Cerebellar nuclear complex (tissue), 1 donor: ENCODE results near the gene SLC22A23.

ENCODE experiments used
- DNase-seq, 2 experiments: peaks; one replicate each; lab custom pipeline; 2025; lab: John Stamatoyannopoulos, UW

SLC22A23 gene

GRCh38 chr6:3296078-3296477 is 160.8 kb downstream of the SLC22A23 start:
- no peak for DNase-seq

- DNase-seq, result no peak
Measured at GRCh38 chr6:3294921-3295871, 161.7 kb downstream of the SLC22A23 start.

- DNase-seq, result no peak
Measured at GRCh38 chr6:3294396-3294795, 162.5 kb downstream of the SLC22A23 start.

GRCh38 chr6:3293271-3294155 is 163.3 kb downstream of the SLC22A23 start:
- DNase-seq, result no peak

GRCh38 chr6:3292431-3293197 is 164.2 kb downstream of the SLC22A23 start:
- DNase-seq, result no peak

GRCh38 chr6:3291987-3292386 is 164.9 kb downstream of the SLC22A23 start:
- DNase-seq, result no peak

GRCh38 chr6:3291346-3291745 is 165.5 kb downstream of the SLC22A23 start:
- no peak for DNase-seq

- DNase-seq, result no peak
Measured at GRCh38 chr6:3290931-3291211, 166.0 kb downstream of the SLC22A23 start.

GRCh38 chr6:3290149-3290930 is 166.5 kb downstream of the SLC22A23 start:
- DNase-seq, result no peak

GRCh38 chr6:3289664-3290055 is 167.2 kb downstream of the SLC22A23 start:
- no peak for DNase-seq

- DNase-seq, result no peak
Measured at GRCh38 chr6:3288711-3289663, 167.9 kb downstream of the SLC22A23 start.

GRCh38 chr6:3287976-3288707 is 168.7 kb downstream of the SLC22A23 start:
- DNase-seq, result no peak

GRCh38 chr6:3287308-3287707 is 169.5 kb downstream of the SLC22A23 start:
- no peak for DNase-seq

- DNase-seq, result no peak
Measured at GRCh38 chr6:3286641-3287171, 170.1 kb downstream of the SLC22A23 start.

GRCh38 chr6:3285732-3286131 is 171.1 kb downstream of the SLC22A23 start:
- no peak for DNase-seq

- DNase-seq, result no peak
Measured at GRCh38 chr6:3285049-3285639, 171.7 kb downstream of the SLC22A23 start.

GRCh38 chr6:3284436-3284876 is 172.4 kb downstream of the SLC22A23 start:
- DNase-seq, result no peak

- no peak for DNase-seq
Measured at GRCh38 chr6:3283641-3284435, 173.0 kb downstream of the SLC22A23 start.
